ENCODE results near the gene PFDN6.

Gene PFDN6

GRCh38 chr6:33264015-33264414 lies 25.4 kb upstream of the PFDN6 start:
- no peak overlapping the region for H3K4me3 ChIP-seq (ENCODE audit: low read length)
- DNase-seq (ENCODE audit: low read depth): no peak
- no peak for TF ChIP-seq CTCF (IDR thresholded peaks at IDR 0.05; ENCODE audit: insufficient read depth, low read depth, low read length, missing control alignments)

- peak overlapping the region; percentile 100 for H3K4me3 ChIP-seq (ENCODE audit: low read length)
- TF ChIP-seq CTCF (IDR thresholded peaks at IDR 0.05; ENCODE audit: insufficient read depth, low read depth, low read length, missing control alignments): no peak
- no peak for DNase-seq (ENCODE audit: low read depth)
Measured at GRCh38 chr6:33271117-33271467, 18.3 kb upstream of the PFDN6 start.

GRCh38 chr6:33271468-33272274 lies 17.7 kb upstream of the PFDN6 start, which contains the start of the genes RPS18 and VPS52:
TSS of gene RPS18 (plus strand) at chr6:33272075. CDS start at chr6:33272120, 45 bp downstream.
TSS of gene VPS52 (minus strand) at chr6:33271876. CDS start at chr6:33271675, 201 bp downstream.
- peak; percentile 99 for DNase-seq (ENCODE audit: low read depth)
- peak within 1 kb of the TSS; percentile 100 for H3K4me3 ChIP-seq (ENCODE audit: low read length)
- no peak for TF ChIP-seq CTCF (IDR thresholded peaks at IDR 0.05; ENCODE audit: insufficient read depth, low read depth, low read length, missing control alignments)

GRCh38 chr6:33272275-33273128 lies 16.9 kb upstream of the PFDN6 start:
- no peak for DNase-seq (ENCODE audit: low read depth)
- no peak for TF ChIP-seq CTCF (IDR thresholded peaks at IDR 0.05; ENCODE audit: insufficient read depth, low read depth, low read length, missing control alignments)
- H3K4me3 ChIP-seq (ENCODE audit: low read length): peak overlapping the region; percentile 100

- no peak for TF ChIP-seq CTCF (IDR thresholded peaks at IDR 0.05; ENCODE audit: insufficient read depth, low read depth, low read length, missing control alignments)
- no peak for DNase-seq (ENCODE audit: low read depth)
- peak overlapping the region; percentile 100 for H3K4me3 ChIP-seq (ENCODE audit: low read length)
Measured at GRCh38 chr6:33273129-33273923, 16.1 kb upstream of the PFDN6 start.
